ENCODE data around the gene PBRM1. TPM values are rescaled to one million over a fixed set of nuclear protein-coding genes. Genes with fewer than 3 reads are reported as not detected.

PBRM1 gene
- total and polyA plus RNA-seq, 2 experiments from 2014 or later = 42.6 to 60.3 TPM

- in situ Hi-C loops (cut with MboI) = no loop called here
- Histone ChIP-seq H3K27me3 (replicated peaks; ENCODE audit: insufficient read depth) (no peaks in the 10 kb centered on the region), H3K27ac (no peak overlapping the region), H3K4me3 (no peak overlapping the region), H3K4me1 (ENCODE audit: insufficient read depth) (peaks cover 31% of the 10 kb centered on the region), H3K36me3 (ENCODE audit: low read depth) (peaks cover 40% of the 10 kb centered on the region), H2AFZ (no peak overlapping the region), H4K20me1 (ENCODE audit: insufficient read depth) (no peaks in the 10 kb centered on the region), H3K9me3 (ENCODE audit: low read depth) (no peaks in the 10 kb centered on the region), H3K9me2 (ENCODE audit: insufficient read depth) (no peaks in the 10 kb centered on the region), H3K79me2 (ENCODE audit: insufficient read depth) (peaks cover 5% of the 10 kb centered on the region; the same call in 1 of the 2 replicates), H3K9ac (no peak overlapping the region), H3K4me2 (ENCODE audit: unreplicated experiment) (no peak overlapping the region), H3F3A (ENCODE audit: insufficient read depth) (peaks cover 21% of the 10 kb centered on the region)
- TF ChIP-seq EZH2phosphoT487 (IDR thresholded peaks at IDR 0.05; ENCODE audit: insufficient read depth, low read depth) (no peak), EZH2 (IDR thresholded peaks at IDR 0.05; ENCODE audit: insufficient read depth, poor library complexity, severe bottlenecking) (no peak)
- no peak for DNase-seq
- WGBS, 2 experiments (ENCODE audit: low coverage in 1 of 2, low lambda C conversion rate in 2 of 2, missing lambda C conversion rate in 2 of 2) = 81 to 82% methylated on average over 9 of the region's 9 CpGs
Measured at GRCh38 chr3:52557011-52557960, 128.4 kb downstream of the PBRM1 start.

GRCh38 chr3:52555056-52555455 is 130.7 kb downstream of the PBRM1 start:
- Histone ChIP-seq H3K79me2 (ENCODE audit: insufficient read depth) (peaks cover 10% of the 10 kb centered on the region; the same call in 1 of the 2 replicates), H3K36me3 (ENCODE audit: low read depth) (peaks cover 45% of the 10 kb centered on the region), H3K9ac (no peak overlapping the region), H3K4me2 (ENCODE audit: unreplicated experiment) (no peak overlapping the region), H3K9me3 (ENCODE audit: low read depth) (no peaks in the 10 kb centered on the region), H3K9me2 (ENCODE audit: insufficient read depth) (no peaks in the 10 kb centered on the region), H3K27me3 (replicated peaks; ENCODE audit: insufficient read depth) (no peaks in the 10 kb centered on the region), H3K4me3 (no peak overlapping the region), H3F3A (ENCODE audit: insufficient read depth) (peaks cover 26% of the 10 kb centered on the region), H4K20me1 (ENCODE audit: insufficient read depth) (no peaks in the 10 kb centered on the region), H2AFZ (no peak overlapping the region), H3K27ac (peak overlapping the region; percentile 14; the same call in 1 of the 2 replicates), H3K4me1 (ENCODE audit: insufficient read depth) (peaks cover 20% of the 10 kb centered on the region)
- 97 to 100% methylated on average over 1 of the region's 1 CpG for WGBS, 2 experiments (ENCODE audit: low coverage in 1 of 2, low lambda C conversion rate in 2 of 2, missing lambda C conversion rate in 2 of 2)
- DNase-seq = peak; percentile 50
- no peak for TF ChIP-seq EZH2phosphoT487 (IDR thresholded peaks at IDR 0.05; ENCODE audit: insufficient read depth, low read depth)
- no peak for TF ChIP-seq EZH2 (IDR thresholded peaks at IDR 0.05; ENCODE audit: insufficient read depth, poor library complexity, severe bottlenecking)
- in situ Hi-C loops (cut with MboI) = no loop called here

GRCh38 chr3:52554026-52554755 is 131.5 kb downstream of the PBRM1 start:
- TF ChIP-seq EZH2 (IDR thresholded peaks at IDR 0.05; ENCODE audit: insufficient read depth, poor library complexity, severe bottlenecking) (no peak), EZH2phosphoT487 (IDR thresholded peaks at IDR 0.05; ENCODE audit: insufficient read depth, low read depth) (no peak)

GRCh38 chr3:52552089-52552488 is 133.6 kb downstream of the PBRM1 start:
- Histone ChIP-seq H2AFZ (no peak overlapping the region), H3K4me2 (ENCODE audit: unreplicated experiment) (no peak overlapping the region), H3K79me2 (ENCODE audit: insufficient read depth) (peaks cover 26% of the 10 kb centered on the region), H3K4me3 (no peak overlapping the region), H3K4me1 (ENCODE audit: insufficient read depth) (peaks cover 20% of the 10 kb centered on the region), H3K9ac (no peak overlapping the region), H3K27ac (no peak overlapping the region), H3K9me2 (ENCODE audit: insufficient read depth) (no peaks in the 10 kb centered on the region), H3K36me3 (ENCODE audit: low read depth) (peaks cover 53% of the 10 kb centered on the region), H3K27me3 (replicated peaks; ENCODE audit: insufficient read depth) (no peaks in the 10 kb centered on the region), H3K9me3 (ENCODE audit: low read depth) (no peaks in the 10 kb centered on the region), H4K20me1 (ENCODE audit: insufficient read depth) (no peaks in the 10 kb centered on the region), H3F3A (ENCODE audit: insufficient read depth) (peaks cover 24% of the 10 kb centered on the region)
- TF ChIP-seq EZH2phosphoT487 (IDR thresholded peaks at IDR 0.05; ENCODE audit: insufficient read depth, low read depth) = no peak
- no peak for TF ChIP-seq EZH2 (IDR thresholded peaks at IDR 0.05; ENCODE audit: insufficient read depth, poor library complexity, severe bottlenecking)
- 74 to 85% methylated on average over 3 of the region's 3 CpGs for WGBS, 2 experiments (ENCODE audit: low coverage in 1 of 2, low lambda C conversion rate in 2 of 2, missing lambda C conversion rate in 2 of 2)
- in situ Hi-C loops (cut with MboI) = no loop called here
- peak; percentile 26 for DNase-seq

More at GRCh38 chr3:52554026-52554755, 131.5 kb downstream of the PBRM1 start:
- H4K20me1 ChIP-seq (ENCODE audit: insufficient read depth) = no peaks in the 10 kb centered on the region
- peaks cover 26% of the 10 kb centered on the region for H3F3A ChIP-seq (ENCODE audit: insufficient read depth)
- no peaks in the 10 kb centered on the region for H3K27me3 ChIP-seq (replicated peaks; ENCODE audit: insufficient read depth)
- H3K9ac ChIP-seq = no peak overlapping the region
- H2AFZ ChIP-seq = no peak overlapping the region
- in situ Hi-C loops (cut with MboI) = no loop called here
- H3K27ac ChIP-seq = no peak overlapping the region
- no peaks in the 10 kb centered on the region for H3K9me2 ChIP-seq (ENCODE audit: insufficient read depth)
- peaks cover 20% of the 10 kb centered on the region for H3K4me1 ChIP-seq (ENCODE audit: insufficient read depth)
- WGBS, 2 experiments (ENCODE audit: low coverage in 1 of 2, low lambda C conversion rate in 2 of 2, missing lambda C conversion rate in 2 of 2) = 85 to 89% methylated on average over 4 to 5 of the region's 5 CpGs
- no peak overlapping the region for H3K4me3 ChIP-seq
- no peak for DNase-seq
- H3K4me2 ChIP-seq (ENCODE audit: unreplicated experiment) = no peak overlapping the region
- H3K9me3 ChIP-seq (ENCODE audit: low read depth) = no peaks in the 10 kb centered on the region
- peaks cover 14% of the 10 kb centered on the region for H3K79me2 ChIP-seq (ENCODE audit: insufficient read depth)
- peaks cover 41% of the 10 kb centered on the region for H3K36me3 ChIP-seq (ENCODE audit: low read depth)

All from GM23248 (cell line).